Lower leg skin (tissue), 4 donors: ENCODE results near the gene POLR3A. TPM values are rescaled to one million over a fixed set of nuclear protein-coding genes. Genes with fewer than 3 reads are reported as not detected.

Source experiments
- DNase-seq, 2 donors: peaks; one replicate each; pipeline ENCODE4 v3.0.0-alpha.2; 2019; ENCODE audit warnings: low spot score in 2 of 2
- H3K4me3 ChIP-seq: fragments of 200-600 bp; sonication (generic); 2 replicates; pipeline ENCODE4 v1.5.1; 2017; ENCODE audit warnings: mild to moderate bottlenecking, low read depth; ENCODE audit not compliant: poor library complexity, severe bottlenecking
- POLR2A ChIP-seq, 2 donors: fragments of 450-650 bp; IDR thresholded peaks; one replicate each; pipeline ENCODE4 v1.6.1; 2016 to 2017; ENCODE audit warnings: antibody characterized with exemption in 2 of 2, mild to moderate bottlenecking in 1 of 2, moderate library complexity in 1 of 2
- WGBS, 2 donors: methylation state at CpG; one replicate each; pipeline ENCODE4 v1.1.5; 2018; 5-methylcytosine and 5-hydroxymethylcytosine counted together
- intact Hi-C: fragments of 100-400 bp; cut with DNase I; formaldehyde crosslinking; loops from one replicate; pipeline ENCODE4 v1.15.0; 2023; ENCODE audit warnings: low total_unique reads
- total RNA-seq, 4 donors: library from RNA; depleted of rRNA; stranded (reverse); fragments of >200 nt; gene quantifications; one replicate each; pipeline ENCODE4 v1.1.0, GENCODE V29; 2016
- TF ChIP-seq, protein P1 (sequence below), 3 donors: fragments of 450-650 bp; IDR thresholded peaks; one replicate each; pipeline ENCODE4 v1.5.1; 2016; ENCODE audit warnings: antibody characterized with exemption in 3 of 3, mild to moderate bottlenecking in 3 of 3, moderate library complexity in 2 of 3

POLR3A gene
- total RNA-seq, 4 donors from 2014 or later, result 8.7 to 11.1 (median 10.9) TPM

DNA sequence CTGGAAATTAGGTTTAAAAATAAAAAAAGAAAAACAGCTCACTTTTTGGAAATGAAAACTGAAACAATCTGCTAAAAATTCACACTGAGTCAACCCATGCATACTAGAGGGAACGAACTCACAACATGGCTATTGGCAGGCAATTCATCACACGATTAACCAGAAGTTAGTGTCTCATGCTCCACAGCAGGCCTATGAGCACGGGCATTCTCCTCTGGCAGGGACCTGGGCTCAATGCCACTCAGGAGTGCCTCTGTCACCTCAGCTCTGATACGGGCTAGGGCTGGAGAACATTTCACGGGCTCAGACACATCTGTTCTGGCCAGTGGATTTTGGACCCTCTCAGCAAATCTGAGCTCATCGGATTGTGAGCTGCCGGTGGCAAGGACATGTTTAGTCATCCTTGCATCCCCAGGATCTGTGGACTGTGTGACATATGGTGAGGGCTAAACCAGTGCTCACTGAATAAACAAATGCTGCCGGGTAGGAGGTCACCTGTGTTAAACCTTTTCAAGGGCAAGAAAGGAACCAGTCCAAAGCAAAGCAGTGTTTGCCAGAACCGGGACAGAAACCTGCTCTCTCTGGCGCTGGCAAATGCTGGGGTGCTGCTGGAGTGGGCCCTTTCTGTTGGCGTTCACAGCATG is 40.1 kb downstream of the POLR3A start:
- intact Hi-C loops, result no loop called here
- 81 to 91% methylated on average over 11 of the region's 11 CpGs for WGBS, 2 donors
- no peak for TF ChIP-seq POLR2A (IDR thresholded peaks at IDR 0.05)
- TF ChIP-seq, protein P1, sequence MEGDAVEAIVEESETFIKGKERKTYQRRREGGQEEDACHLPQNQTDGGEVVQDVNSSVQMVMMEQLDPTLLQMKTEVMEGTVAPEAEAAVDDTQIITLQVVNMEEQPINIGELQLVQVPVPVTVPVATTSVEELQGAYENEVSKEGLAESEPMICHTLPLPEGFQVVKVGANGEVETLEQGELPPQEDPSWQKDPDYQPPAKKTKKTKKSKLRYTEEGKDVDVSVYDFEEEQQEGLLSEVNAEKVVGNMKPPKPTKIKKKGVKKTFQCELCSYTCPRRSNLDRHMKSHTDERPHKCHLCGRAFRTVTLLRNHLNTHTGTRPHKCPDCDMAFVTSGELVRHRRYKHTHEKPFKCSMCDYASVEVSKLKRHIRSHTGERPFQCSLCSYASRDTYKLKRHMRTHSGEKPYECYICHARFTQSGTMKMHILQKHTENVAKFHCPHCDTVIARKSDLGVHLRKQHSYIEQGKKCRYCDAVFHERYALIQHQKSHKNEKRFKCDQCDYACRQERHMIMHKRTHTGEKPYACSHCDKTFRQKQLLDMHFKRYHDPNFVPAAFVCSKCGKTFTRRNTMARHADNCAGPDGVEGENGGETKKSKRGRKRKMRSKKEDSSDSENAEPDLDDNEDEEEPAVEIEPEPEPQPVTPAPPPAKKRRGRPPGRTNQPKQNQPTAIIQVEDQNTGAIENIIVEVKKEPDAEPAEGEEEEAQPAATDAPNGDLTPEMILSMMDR (IDR thresholded peaks at IDR 0.05), result no peak
- H3K4me3 ChIP-seq, result no peak overlapping the region
- peak in 1 of 2 donors; percentile 74 for DNase-seq

- no peak overlapping the region for H3K4me3 ChIP-seq
- WGBS, 2 donors, result 88 to 93% methylated on average over 7 of the region's 7 CpGs
- intact Hi-C loops, result no loop called here
- no peak for TF ChIP-seq POLR2A (IDR thresholded peaks at IDR 0.05)
- TF ChIP-seq, protein P1 (IDR thresholded peaks at IDR 0.05), result no peak
- no peak for DNase-seq
Measured at GRCh38 chr10:77987671-77988255, 41.6 kb downstream of the POLR3A start.

DNA sequence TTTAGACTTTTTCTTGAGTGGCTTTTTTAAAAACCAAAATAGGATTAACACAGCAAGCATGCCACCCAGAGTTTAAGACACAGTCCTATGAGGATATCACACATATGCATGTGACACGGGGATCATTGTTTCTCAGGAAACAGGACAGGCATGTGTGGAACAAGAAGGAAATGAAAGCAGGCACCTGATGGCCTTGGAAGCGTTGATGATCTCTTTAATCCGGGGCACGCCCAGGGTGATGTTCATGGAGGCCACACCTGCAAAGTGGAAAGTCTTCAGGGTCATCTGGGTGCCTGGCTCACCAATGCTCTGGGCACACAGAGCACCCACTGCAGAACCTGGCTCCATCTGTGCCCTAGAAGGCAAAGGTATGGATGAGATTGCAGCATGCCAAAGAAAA is 44.3 kb downstream of the POLR3A start:
- WGBS, 2 donors, result 69 to 75% methylated on average over 4 of the region's 4 CpGs
- TF ChIP-seq POLR2A (IDR thresholded peaks at IDR 0.05), result no peak
- TF ChIP-seq, protein P1 (IDR thresholded peaks at IDR 0.05), result no peak
- peak in 1 of 2 donors; percentile 49 for DNase-seq
- no peak overlapping the region for H3K4me3 ChIP-seq
- intact Hi-C loops, result no loop called here

GRCh38 chr10:77983384-77984341 is 45.7 kb downstream of the POLR3A start:
- 63 to 78% methylated on average over 16 of the region's 16 CpGs for WGBS, 2 donors
- H3K4me3 ChIP-seq, result no peak overlapping the region
- intact Hi-C loops, result no loop called here
- no peak for TF ChIP-seq POLR2A (IDR thresholded peaks at IDR 0.05)
- TF ChIP-seq, protein P1 (IDR thresholded peaks at IDR 0.05), result no peak
- no peak for DNase-seq

- WGBS, 2 donors, result 93 to 97% methylated on average over 13 of the region's 13 CpGs
- TF ChIP-seq, protein P1 (IDR thresholded peaks at IDR 0.05), result no peak
- no peak for TF ChIP-seq POLR2A (IDR thresholded peaks at IDR 0.05)
- DNase-seq, result peak in 1 of 2 donors; percentile 63
- intact Hi-C loops, result no loop called here
- no peak overlapping the region for H3K4me3 ChIP-seq
Measured at GRCh38 chr10:77981281-77981680, 48.0 kb downstream of the POLR3A start.
